Thoracic aorta (tissue), 2 donors: Measurements from ENCODE around the gene SNRNP40. TPM values are rescaled to one million over a fixed set of nuclear protein-coding genes. Genes with fewer than 3 reads are reported as not detected.

Experiments used
- ATAC-seq: fragments of 150-250 bp; one replicate; pipeline ENCODE4 v1.8.0; 2017; ENCODE audit warnings: low read depth; ENCODE audit not compliant: insufficient number of reproducible peaks, low FRiP score
- DNase-seq: peaks from one replicate; pipeline ENCODE4 v3.0.0-alpha.2; 2020; ENCODE audit warnings: low spot score
- H3K27ac ChIP-seq, 2 donors: fragments of 200-600 bp; sonication (generic); 1 replicate in 1 of 2; 2 replicates in 1 of 2; pipeline ENCODE4 v1.5.1; 2016; ENCODE audit warnings: mild to moderate bottlenecking in 2 of 2, moderate library complexity in 2 of 2
- H3K27me3 ChIP-seq: fragments of 200-600 bp; sonication (generic); replicated peaks from 2 replicates; pipeline ENCODE4 v1.6.0; 2016; ENCODE audit warnings: mild to moderate bottlenecking; ENCODE audit not compliant: insufficient read depth
- H3K36me3 ChIP-seq: fragments of 200-600 bp; sonication (generic); one replicate; pipeline ENCODE4 v1.5.1; 2016
- H3K4me1 ChIP-seq, 2 donors: fragments of 200-600 bp; sonication (generic); 1 replicate in 1 of 2; 2 replicates in 1 of 2; pipeline versions ENCODE4 v1.5.1 to v1.6.0; 2016; ENCODE audit warnings: low read depth in 2 of 2, mild to moderate bottlenecking in 1 of 2; ENCODE audit not compliant: control insufficient read depth in 1 of 2
- H3K4me3 ChIP-seq: fragments of 200-600 bp; sonication (generic); 2 replicates; pipeline ENCODE4 v1.5.1; 2016; ENCODE audit warnings: mild to moderate bottlenecking
- H3K9me3 ChIP-seq: fragments of 200-600 bp; sonication (generic); 2 replicates; pipeline ENCODE4 v1.5.1; 2016
- CTCF ChIP-seq: fragments of 200-600 bp; sonication (generic); IDR thresholded peaks from one replicate; pipeline ENCODE4 v1.5.1; 2019; ENCODE audit warnings: antibody characterized with exemption
- total RNA-seq, 2 donors: library from RNA; depleted of rRNA; stranded (reverse); fragments of >200 nt; gene quantifications; one replicate each; pipeline versions ENCODE4 v1.1.0 to v1.2.3, GENCODE V29; 2016

The SNRNP40 gene
- total RNA-seq, 2 donors from 2014 or later, result 26.5 to 44.1 TPM

DNA sequence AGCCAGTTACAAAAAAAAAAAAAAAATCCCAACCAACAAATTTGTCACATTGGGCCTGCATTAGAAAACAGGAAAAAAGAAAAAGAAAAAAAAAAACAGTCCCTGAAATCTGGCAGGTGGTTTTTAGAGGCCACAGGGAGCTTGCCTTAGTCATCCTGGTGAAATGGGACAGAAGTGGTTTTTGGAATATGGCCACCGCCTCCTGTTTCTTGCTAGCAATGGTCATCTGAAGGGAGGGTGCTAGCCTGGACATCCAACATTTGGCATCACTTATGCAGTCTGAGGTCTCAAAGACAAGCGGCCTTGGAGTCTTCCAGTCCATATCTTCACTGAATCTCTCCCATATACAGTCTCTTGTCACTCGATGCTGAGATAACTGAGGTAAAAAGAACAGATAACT lies 36.8 kb downstream of the SNRNP40 start:
- peaks cover 37% of the 10 kb centered on the region for H3K36me3 ChIP-seq
- H3K27ac ChIP-seq, result no peak overlapping the region
- no peak for ATAC-seq
- no peak overlapping the region for H3K4me3 ChIP-seq
- H3K9me3 ChIP-seq, result no peaks in the 10 kb centered on the region
- DNase-seq, result no peak
- TF ChIP-seq CTCF, result no peak
- no peaks in the 10 kb centered on the region for H3K27me3 ChIP-seq
- H3K4me1 ChIP-seq, result peaks cover 0 to 12% of the 10 kb centered on the region in 2 donors

- no peaks in the 10 kb centered on the region for H3K9me3 ChIP-seq
- DNase-seq (no peak), ATAC-seq (no peak)
- no peak for TF ChIP-seq CTCF
- H3K4me3 ChIP-seq, result no peak overlapping the region
- H3K27ac ChIP-seq, result no peak overlapping the region
- H3K36me3 ChIP-seq, result peaks cover 37% of the 10 kb centered on the region
- no peaks in the 10 kb centered on the region for H3K27me3 ChIP-seq
- H3K4me1 ChIP-seq, result peaks cover 0 to 6% of the 10 kb centered on the region in 2 donors
Observed at GRCh38 chr1:31258581-31258980, 38.0 kb downstream of the SNRNP40 start.

GRCh38 chr1:31257213-31257612 lies 39.4 kb downstream of the SNRNP40 start:
- Histone ChIP-seq H3K4me3 (no peak overlapping the region), H3K4me1 (no peaks in the 10 kb centered on the region), H3K27me3 (no peaks in the 10 kb centered on the region), H3K36me3 (peaks cover 37% of the 10 kb centered on the region), H3K27ac (no peak overlapping the region), H3K9me3 (no peaks in the 10 kb centered on the region)
- ATAC-seq (no peak), DNase-seq (no peak)
- no peak for TF ChIP-seq CTCF

DNA sequence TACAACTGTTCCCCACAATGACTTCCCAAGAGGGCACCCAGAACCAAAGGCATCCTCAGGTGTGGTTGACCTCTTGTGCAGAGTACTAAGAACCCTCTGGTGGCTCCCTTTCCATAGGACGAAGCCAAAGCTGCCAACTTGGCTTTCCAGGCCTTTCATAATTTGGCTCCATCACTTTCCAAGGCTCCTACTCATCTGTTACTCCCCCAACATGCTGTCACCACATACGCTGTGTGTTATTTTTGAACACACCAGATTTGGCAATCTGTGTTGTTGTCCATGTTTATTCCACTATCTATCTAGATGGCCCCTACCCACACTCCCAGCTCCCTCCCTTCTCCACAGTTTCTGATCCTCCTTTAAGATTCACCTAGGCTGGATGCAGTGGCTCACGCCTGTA lies 46.7 kb downstream of the SNRNP40 start:
- TF ChIP-seq CTCF, result no peak
- ATAC-seq (no peak), DNase-seq (no peak)
- H3K27me3 ChIP-seq, result no peaks in the 10 kb centered on the region
- H3K4me3 ChIP-seq, result no peak overlapping the region
- H3K27ac ChIP-seq, result no peak overlapping the region
- no peaks in the 10 kb centered on the region for H3K36me3 ChIP-seq
- H3K4me1 ChIP-seq, result no peaks in the 10 kb centered on the region
- no peaks in the 10 kb centered on the region for H3K9me3 ChIP-seq

DNA sequence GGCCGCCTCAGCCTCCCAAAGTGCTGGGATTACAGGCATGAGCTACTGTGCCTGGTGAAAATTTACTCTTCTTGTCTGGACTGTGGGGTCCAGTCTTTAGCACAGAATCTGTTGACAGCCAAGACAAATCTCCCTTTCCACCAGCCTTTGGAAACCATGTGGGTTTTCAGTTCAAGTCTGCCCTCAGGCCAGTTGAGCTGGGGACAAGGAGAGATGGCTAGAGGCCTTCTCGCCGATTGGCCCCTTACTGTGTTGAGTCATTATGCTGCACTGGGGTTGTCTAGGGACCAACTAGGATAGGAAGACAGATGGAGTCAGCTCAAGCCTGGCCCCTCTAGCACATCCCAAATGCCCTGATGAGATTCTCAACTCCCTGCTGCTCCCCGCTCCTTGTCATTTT lies 48.3 kb downstream of the SNRNP40 start:
- Histone ChIP-seq H3K4me1 (no peaks in the 10 kb centered on the region), H3K4me3 (no peak overlapping the region), H3K9me3 (no peaks in the 10 kb centered on the region), H3K27me3 (no peaks in the 10 kb centered on the region), H3K27ac (no peak overlapping the region), H3K36me3 (no peaks in the 10 kb centered on the region)
- no peak for TF ChIP-seq CTCF
- ATAC-seq, result no peak
- no peak for DNase-seq
